Keratinocyte (primary cell): Measurements from ENCODE around the gene KLK7. TPM values are rescaled to one million over a fixed set of nuclear protein-coding genes. Genes with fewer than 3 reads are reported as not detected.

Experiments
- DNase-seq: peaks from one replicate; pipeline ENCODE4 v3.0.0-alpha.2; 2011; ENCODE audit warnings: low read depth, missing footprints, low spot score
- FAIRE-seq: peaks from 2 replicates; lab custom pipeline; 2011; peaks lifted over from hg19 to GRCh38; lab: Jason Lieb, UNC
- H2AFZ ChIP-seq: 2 replicates; pipeline ENCODE4 v1.6.0; 2012; ENCODE audit warnings: low read length, control low read depth, inconsistent platforms; ENCODE audit not compliant: control insufficient read depth
- H3K27ac ChIP-seq: 2 replicates; pipeline ENCODE4 v1.5.1; 2011; ENCODE audit warnings: low read length; ENCODE audit not compliant: control insufficient read depth, insufficient read depth
- H3K27me3 ChIP-seq: 3 replicates; pipeline ENCODE4 v1.6.0; 2011; ENCODE audit warnings: low read length; ENCODE audit not compliant: control insufficient read depth, insufficient read depth; ENCODE audit errors: extremely low read depth
- H3K36me3 ChIP-seq, 2 experiments: 2 replicates in 1 of 2; 3 replicates in 1 of 2; pipeline ENCODE4 v1.5.1; 2011; ENCODE audit warnings: low read length in 2 of 2, mild to moderate bottlenecking in 1 of 2; ENCODE audit not compliant: control insufficient read depth in 2 of 2, insufficient read depth in 2 of 2; ENCODE audit errors: extremely low read depth in 1 of 2
- H3K4me1 ChIP-seq: 3 replicates; pipeline ENCODE4 v1.5.1; 2011; ENCODE audit warnings: low read length; ENCODE audit not compliant: control insufficient read depth, insufficient read depth; ENCODE audit errors: extremely low read depth
- H3K4me2 ChIP-seq: 3 replicates; pipeline ENCODE4 v1.6.0; 2011; ENCODE audit warnings: low read depth, low read length; ENCODE audit not compliant: control insufficient read depth, insufficient read depth; ENCODE audit errors: extremely low read depth
- H3K4me3 ChIP-seq, 3 experiments: fragments of 200-600 bp in 1 of 3; sonication (generic) in 1 of 3; 2 replicates in 2 of 3; 3 replicates in 1 of 3; pipeline ENCODE4 v1.5.1; 2011 to 2016; ENCODE audit warnings: low read length in 3 of 3, mild to moderate bottlenecking in 3 of 3, control low read depth in 2 of 3, inconsistent platforms in 1 of 3, low read depth in 1 of 3, mixed read lengths in 1 of 3, mixed run types in 1 of 3, moderate library complexity in 1 of 3; ENCODE audit not compliant: control insufficient read depth in 2 of 3, insufficient read depth in 2 of 3; ENCODE audit errors: extremely low read depth in 1 of 3
- H3K79me2 ChIP-seq: 2 replicates; pipeline ENCODE4 v1.6.0; 2012; ENCODE audit warnings: low read length; ENCODE audit not compliant: control insufficient read depth, insufficient read depth
- H3K9ac ChIP-seq: 3 replicates; pipeline ENCODE4 v1.6.0; 2011; ENCODE audit warnings: low read length; ENCODE audit not compliant: control insufficient read depth, insufficient read depth; ENCODE audit errors: extremely low read depth
- H3K9me1 ChIP-seq: 3 replicates; pipeline ENCODE4 v1.6.0; 2011; ENCODE audit warnings: low read length; ENCODE audit not compliant: control insufficient read depth, insufficient read depth; ENCODE audit errors: extremely low read depth
- H3K9me3 ChIP-seq: 2 replicates; pipeline ENCODE4 v1.5.1; 2012; ENCODE audit warnings: low read depth, low read length; ENCODE audit not compliant: control insufficient read depth
- H4K20me1 ChIP-seq: 3 replicates; pipeline ENCODE4 v1.6.0; 2011; ENCODE audit warnings: low read length; ENCODE audit not compliant: control insufficient read depth, insufficient read depth; ENCODE audit errors: extremely low read depth
- CTCF ChIP-seq, 3 experiments: IDR thresholded peaks in 1 of 3; conservative IDR thresholded peaks in 1 of 3; optimal IDR thresholded peaks in 1 of 3; 2 replicates in 2 of 3; 3 replicates in 1 of 3; pipeline versions ENCODE3 to v1.5.1; 2011; ENCODE audit warnings: low read length in 3 of 3, mild to moderate bottlenecking in 3 of 3, moderate library complexity in 2 of 3, control low read depth in 1 of 3, inconsistent platforms in 1 of 3; ENCODE audit not compliant: insufficient read depth in 2 of 3; ENCODE audit errors: extremely low read depth in 1 of 3
- EZH2 ChIP-seq: IDR thresholded peaks from one replicate; pipeline ENCODE4 v1.6.1; 2012; ENCODE audit warnings: inconsistent platforms, mild to moderate bottlenecking, low read length, moderate library complexity
- dilution Hi-C: fragments of 300-500 bp; cut with MboI; formaldehyde crosslinking; loops from one replicate; pipeline ENCODE4 v1.7.0; 2020; ENCODE audit warnings: low sequenced_read_pairs; ENCODE audit not compliant: extremely low pct_ligation_motif_present
- polyA plus RNA-seq, 5 experiments: library from polyadenylated mRNA; depleted of rRNA in 3 of 5; stranded (reverse) in 3 of 5; stranded (forward) in 1 of 5; unstranded in 1 of 5; fragments of >200 nt; gene quantifications; 1 replicate in 1 of 5; 2 replicates in 3 of 5; 3 replicates in 1 of 5; pipeline versions ENCODE4 v1.2.1 to v1.2.3, GENCODE V29; 2011 to 2012; ENCODE audit warnings: missing spikeins in 2 of 5, low read depth in 1 of 5, low replicate concordance in 1 of 5

Gene KLK7
- polyA plus RNA-seq, 1 donor (not counting 4 experiments of a cell fraction or from before 2014, with no cell fraction given) = 29.2 TPM

GRCh38 chr19:51005248-51005647 lies 21.5 kb upstream of the KLK7 start:
- peaks cover 44% of the 10 kb centered on the region for H3K4me1 ChIP-seq
- H2AFZ ChIP-seq = no peak overlapping the region
- DNase-seq (no peak), FAIRE-seq (no peak)
- H3K27ac ChIP-seq = no peak overlapping the region
- H3K27me3 ChIP-seq = no peaks in the 10 kb centered on the region
- H4K20me1 ChIP-seq = no peaks in the 10 kb centered on the region
- no peaks in the 10 kb centered on the region for H3K36me3 ChIP-seq
- no peaks in the 10 kb centered on the region for H3K9me3 ChIP-seq
- no peak overlapping the region for H3K9ac ChIP-seq
- no peak overlapping the region for H3K4me2 ChIP-seq
- H3K4me3 ChIP-seq = no peak overlapping the region
- H3K79me2 ChIP-seq = peaks cover 7% of the 10 kb centered on the region
- dilution Hi-C loops = no loop called here
- TF ChIP-seq CTCF (optimal IDR thresholded peaks at IDR 0.05 in 1 of 3, IDR thresholded peaks at IDR 0.05 in 1 of 3, conservative IDR thresholded peaks at IDR 0.05 in 1 of 3; ENCODE audit: extremely low read depth in 1 of 3, insufficient read depth in 2 of 3, low read length in 3 of 3) = no peak
- H3K9me1 ChIP-seq = no peaks in the 10 kb centered on the region

- dilution Hi-C loops = no loop called here
- H3K4me1 ChIP-seq = peaks cover 42% of the 10 kb centered on the region
- no peaks in the 10 kb centered on the region for H4K20me1 ChIP-seq
- H3K36me3 ChIP-seq = peaks cover 0 to 6% of the 10 kb centered on the region in 2 experiments
- TF ChIP-seq CTCF (optimal IDR thresholded peaks at IDR 0.05 in 1 of 3, IDR thresholded peaks at IDR 0.05 in 1 of 3, conservative IDR thresholded peaks at IDR 0.05 in 1 of 3; ENCODE audit: extremely low read depth in 1 of 3, insufficient read depth in 2 of 3, low read length in 3 of 3) = no peak
- no peak for TF ChIP-seq EZH2
- H2AFZ ChIP-seq = no peak overlapping the region
- no peak overlapping the region for H3K4me2 ChIP-seq
- peaks cover 14% of the 10 kb centered on the region for H3K79me2 ChIP-seq
- no peaks in the 10 kb centered on the region for H3K9me3 ChIP-seq
- H3K9ac ChIP-seq = no peak overlapping the region
- no peak overlapping the region for H3K27ac ChIP-seq
- no peaks in the 10 kb centered on the region for H3K9me1 ChIP-seq
- no peak overlapping the region for H3K4me3 ChIP-seq
- no peaks in the 10 kb centered on the region for H3K27me3 ChIP-seq
- no peak for FAIRE-seq
- no peak for DNase-seq
Measured at GRCh38 chr19:51003316-51003715, 19.6 kb upstream of the KLK7 start.
